ENCODE results near the gene ADGRA3.

GRCh38 chr4:22487328-22487727 lies 28.5 kb downstream of the ADGRA3 start:
- TF ChIP-seq POLR2AphosphoS5 (IDR thresholded peaks at IDR 0.05; ENCODE audit: low read depth, low read length), result no peak
- no peak for TF ChIP-seq CTCF (IDR thresholded peaks at IDR 0.05)
- no peak for TF ChIP-seq REST (IDR thresholded peaks at IDR 0.05; ENCODE audit: insufficient read depth in 1 of 2, low read depth in 2 of 2, low read length in 1 of 2)
- TF ChIP-seq TCF7L2 (IDR thresholded peaks at IDR 0.05; ENCODE audit: low read depth, low read length), result no peak
- no peak for TF ChIP-seq SIN3A (IDR thresholded peaks at IDR 0.05; ENCODE audit: borderline replicate concordance, insufficient read depth, low read depth, low read length)
